Kidney (tissue), 14 donors: Measurements from ENCODE around the gene NHSL1. TPM values are rescaled to one million over a fixed set of nuclear protein-coding genes. Genes with fewer than 3 reads are reported as not detected.
A peak's percentile ranks its signal among the peaks of the same experiment; 100 is the strongest.

Source experiments
- DNase-seq, 5 donors: peaks; one replicate each; pipeline ENCODE4 v3.0.0-alpha.2; 2013 to 2020
- FAIRE-seq: peaks from 2 replicates; lab custom pipeline; 2012; peaks lifted over from hg19 to GRCh38; lab: Jason Lieb, UNC
- H3K27ac ChIP-seq, 2 donors: one replicate each; pipeline ENCODE4 v1.7.0; 2013; ENCODE audit warnings: low read depth in 2 of 2, low read length in 2 of 2, inconsistent platforms in 1 of 2
- H3K27me3 ChIP-seq: one replicate; pipeline ENCODE4 v1.7.1; 2013; ENCODE audit warnings: low read length, inconsistent platforms; ENCODE audit not compliant: control insufficient read depth, insufficient read depth
- H3K36me3 ChIP-seq, 3 donors: one replicate each; pipeline versions ENCODE4 v1.7.0 to v1.7.1; 2013; ENCODE audit warnings: low read length in 3 of 3, control low read depth in 1 of 3, inconsistent platforms in 1 of 3; ENCODE audit not compliant: insufficient read depth in 3 of 3, control insufficient read depth in 2 of 3
- H3K4me1 ChIP-seq, 3 donors: one replicate each; pipeline versions ENCODE4 v1.7.0 to v1.7.1; 2013; ENCODE audit warnings: low read length in 3 of 3, inconsistent platforms in 1 of 3, low read depth in 1 of 3; ENCODE audit not compliant: control insufficient read depth in 2 of 3, insufficient read depth in 2 of 3
- H3K4me3 ChIP-seq, 3 donors: one replicate each; pipeline versions ENCODE4 v1.7.0 to v1.8.1; 2013; ENCODE audit warnings: low read length in 3 of 3, control low read depth in 1 of 3, inconsistent platforms in 1 of 3
- H3K9ac ChIP-seq, 3 donors: one replicate each; pipeline versions ENCODE4 v1.7.0 to v1.7.1; 2013; ENCODE audit warnings: low read length in 3 of 3, control low read depth in 1 of 3, inconsistent platforms in 1 of 3
- H3K9me3 ChIP-seq, 3 donors: one replicate each; pipeline versions ENCODE4 v1.7.0 to v1.7.1; 2013; ENCODE audit warnings: low read length in 3 of 3, control low read depth in 1 of 3, inconsistent platforms in 1 of 3; ENCODE audit not compliant: control insufficient read depth in 2 of 3, insufficient read depth in 1 of 3
- CTCF ChIP-seq: IDR thresholded peaks from 3 replicates; pipeline ENCODE4 v1.5.1; 2012; ENCODE audit warnings: mild to moderate bottlenecking, moderate library complexity, borderline replicate concordance; ENCODE audit not compliant: insufficient read depth; ENCODE audit errors: extremely low read depth
- intact Hi-C: fragments of 100-400 bp; cut with DNase I; formaldehyde crosslinking; loops from one replicate; pipeline ENCODE4 v1.11.1; 2022
- polyA plus RNA-seq: library from polyadenylated mRNA; stranded (reverse); fragments of 350-450 nt; fragmentation: Illumina TruSeq; extraction: RNeasy Lipid Tissue Mini Kit (QIAGEN cat#74804); gene quantifications from one replicate; pipeline ENCODE4 v1.2.3, GENCODE V29; 2014; ENCODE audit warnings: low read depth, low replicate concordance; ENCODE audit not compliant: insufficient read depth
- total RNA-seq: library from RNA; stranded (reverse); fragmentation: NEBNext Ultra II Directional; extraction: Animal tissue kit (Norgen Biotek cat#: 25700); gene quantifications from one replicate; pipeline ENCODE4 v1.2.1, GENCODE V29; 2021
- donor health status: control.
- donor health status: control.
- donor health status: control.
- donor health status: control.
- donor health status: control.
- donor health status: DM: yes; HTN: yes; CAD: no.
- donor health status: Normal renal cell carcinoma (clear cell type).

Gene NHSL1
- total and polyA plus RNA-seq, 2 donors from 2014 or later = 4.4 to 31.4 TPM

DNA sequence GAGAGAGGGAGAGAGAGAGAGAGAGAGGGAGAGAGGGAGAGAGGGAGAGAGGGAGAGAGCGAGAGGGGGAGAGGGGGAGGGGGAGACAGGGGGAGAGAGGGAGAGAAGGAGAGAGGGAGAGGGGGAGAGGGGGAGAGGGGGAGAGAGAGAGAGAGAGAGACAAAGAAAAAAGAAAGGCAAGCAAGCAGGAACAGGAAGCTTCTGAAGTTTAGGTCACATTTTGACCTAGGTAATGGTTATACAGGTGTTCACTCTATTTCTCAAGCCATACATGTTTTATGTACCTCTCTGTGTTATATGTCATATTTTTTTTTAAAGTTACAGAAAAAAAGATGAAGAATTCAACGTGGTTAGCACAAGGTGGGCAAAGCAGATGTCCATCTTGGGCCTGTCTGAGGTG, 9.4 kb downstream of the NHSL1 start:
- Histone ChIP-seq H3K4me3 (no peak overlapping the region), H3K27ac (no peak overlapping the region), H3K9ac (no peak overlapping the region), H3K9me3 (no peaks in the 10 kb centered on the region), H3K36me3 (no peaks in the 10 kb centered on the region), H3K4me1 (peaks cover 4 to 49% (median 14%) of the 10 kb centered on the region in 3 donors), H3K27me3 (no peaks in the 10 kb centered on the region)
- DNase-seq (no peak), FAIRE-seq (no peak)
- intact Hi-C loops = no loop called here
- no peak for TF ChIP-seq CTCF

GRCh38 chr6:138487102-138487604, 12.1 kb downstream of the NHSL1 start:
- H3K36me3 ChIP-seq = peaks cover 0 to 3% (median 0%) of the 10 kb centered on the region in 3 donors
- peaks cover 0 to 44% (median 9%) of the 10 kb centered on the region in 3 donors for H3K4me1 ChIP-seq
- TF ChIP-seq CTCF = no peak
- H3K9ac ChIP-seq = no peak overlapping the region
- H3K9me3 ChIP-seq = no peaks in the 10 kb centered on the region
- H3K27ac ChIP-seq = no peak overlapping the region
- H3K27me3 ChIP-seq = no peaks in the 10 kb centered on the region
- DNase-seq (no peak), FAIRE-seq (no peak)
- H3K4me3 ChIP-seq = no peak overlapping the region
- intact Hi-C loops = no loop called here

DNA sequence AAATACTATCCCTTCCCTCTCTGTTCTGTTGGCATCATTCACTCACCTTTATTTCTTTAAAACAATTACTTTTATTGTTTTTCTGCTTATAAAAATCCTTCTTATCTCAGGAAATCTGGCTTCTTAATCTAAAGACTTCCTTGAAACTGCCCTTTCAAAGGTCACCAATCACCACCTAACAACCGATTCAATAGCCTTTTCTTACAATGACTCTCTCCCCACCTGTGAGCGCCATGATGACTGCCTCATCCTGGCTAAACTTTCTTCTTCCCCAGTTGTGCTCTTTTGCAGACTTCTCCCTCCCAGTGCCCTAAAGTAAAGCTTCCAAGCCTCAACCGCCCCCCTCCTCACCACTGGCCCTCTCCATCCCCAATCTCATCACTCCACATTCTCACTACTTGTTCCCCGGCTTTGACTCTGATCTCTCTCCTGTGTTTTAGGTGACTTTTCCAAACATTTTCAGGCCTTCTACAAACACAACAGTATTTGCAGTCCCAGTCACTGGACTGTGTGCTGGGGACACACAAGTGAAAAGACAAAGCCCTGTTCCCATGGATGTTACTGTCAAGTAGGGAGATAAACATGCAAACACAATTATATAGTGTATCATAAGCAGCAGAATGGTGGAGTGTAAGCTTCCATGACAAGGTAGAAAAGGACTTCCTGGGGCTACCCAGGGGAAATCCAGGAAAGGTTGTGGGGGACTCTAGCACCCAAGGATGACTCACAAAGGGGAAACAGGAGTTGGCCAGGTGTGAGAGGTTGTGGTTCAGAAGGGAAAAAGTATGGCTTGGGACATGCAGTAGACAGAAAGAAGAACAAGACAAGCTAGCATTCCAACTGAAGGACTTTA, 12.8 kb downstream of the NHSL1 start:
- Histone ChIP-seq H3K9ac (no peak overlapping the region), H3K4me1 (peaks cover 0 to 37% (median 7%) of the 10 kb centered on the region in 3 donors), H3K36me3 (peaks cover 0 to 3% (median 0%) of the 10 kb centered on the region in 3 donors), H3K4me3 (no peak overlapping the region), H3K9me3 (no peaks in the 10 kb centered on the region), H3K27ac (peak overlapping the region in 1 of 2 donors; percentile 11), H3K27me3 (no peaks in the 10 kb centered on the region)
- no peak for TF ChIP-seq CTCF
- FAIRE-seq = no peak
- intact Hi-C loops = no loop called here
- no peak for DNase-seq
